DMS153 treated with DMSO at 0.1 percent for 48 hours (cell line): ENCODE data around the gene GNAT1.
"Not testable (repeated sequence)": the region's sequence is repeated elsewhere in the genome, so short reads cannot be mapped to it uniquely, and the experiment has no call there.

ENCODE experiments used
- DNase-seq: peaks from one replicate; lab custom pipeline; 2025; ENCODE audit not compliant: unreplicated experiment; lab: John Stamatoyannopoulos, UW

GNAT1 gene

GRCh38 chr3:50201573-50202315 lies 10.3 kb downstream of the GNAT1 start:
- no peak for DNase-seq

- no peak for DNase-seq
These were observed 11.1 kb downstream of the GNAT1 start for GRCh38 chr3:50202353-50203112.

GRCh38 chr3:50203113-50203808 lies 11.9 kb downstream of the GNAT1 start:
- no peak for DNase-seq

GRCh38 chr3:50203809-50204803 lies 12.7 kb downstream of the GNAT1 start:
- no peak for DNase-seq

GRCh38 chr3:50204804-50205412 lies 13.5 kb downstream of the GNAT1 start, which contains the start of gene SLC38A3:
TSS of gene SLC38A3 (plus strand) at chr3:50205271. CDS start at chr3:50214200, 8,929 bp downstream.
- DNase-seq = no peak

- no peak for DNase-seq
These were observed 14.2 kb downstream of the GNAT1 start for GRCh38 chr3:50205413-50206276.

- no peak for DNase-seq
These were observed 16.1 kb downstream of the GNAT1 start for GRCh38 chr3:50207359-50208042.

GRCh38 chr3:50208677-50209344 lies 17.4 kb downstream of the GNAT1 start:
- no peak for DNase-seq

GRCh38 chr3:50210176-50210509 lies 18.7 kb downstream of the GNAT1 start:
- no peak for DNase-seq

GRCh38 chr3:50210510-50211367 lies 19.3 kb downstream of the GNAT1 start:
- DNase-seq = no peak

GRCh38 chr3:50211368-50211717 lies 19.9 kb downstream of the GNAT1 start:
- DNase-seq = not testable (repeated sequence)

GRCh38 chr3:50211930-50212329 lies 20.5 kb downstream of the GNAT1 start:
- no peak for DNase-seq

GRCh38 chr3:50212502-50212901 lies 21.1 kb downstream of the GNAT1 start:
- no peak for DNase-seq

GRCh38 chr3:50212971-50213370 lies 21.6 kb downstream of the GNAT1 start:
- no peak for DNase-seq

- DNase-seq = no peak
These were observed 22.0 kb downstream of the GNAT1 start for GRCh38 chr3:50213373-50213772.

GRCh38 chr3:50214824-50215223 lies 23.4 kb downstream of the GNAT1 start:
- no peak for DNase-seq

- DNase-seq = no peak
These were observed 24.1 kb downstream of the GNAT1 start for GRCh38 chr3:50215529-50215928.
